Erythroblast (primary cell): ENCODE data around the gene FNDC7.

Experiments
- GATA1 ChIP-seq: IDR thresholded peaks from 2 replicates; pipeline ENCODE4 v1.6.1; 2011; ENCODE audit warnings: low read depth, mild to moderate bottlenecking, control low read depth, low read length, moderate library complexity
- POLR2A ChIP-seq: IDR thresholded peaks from 2 replicates; pipeline ENCODE4 v1.6.1; 2011; ENCODE audit warnings: mild to moderate bottlenecking, low read length

DNA sequence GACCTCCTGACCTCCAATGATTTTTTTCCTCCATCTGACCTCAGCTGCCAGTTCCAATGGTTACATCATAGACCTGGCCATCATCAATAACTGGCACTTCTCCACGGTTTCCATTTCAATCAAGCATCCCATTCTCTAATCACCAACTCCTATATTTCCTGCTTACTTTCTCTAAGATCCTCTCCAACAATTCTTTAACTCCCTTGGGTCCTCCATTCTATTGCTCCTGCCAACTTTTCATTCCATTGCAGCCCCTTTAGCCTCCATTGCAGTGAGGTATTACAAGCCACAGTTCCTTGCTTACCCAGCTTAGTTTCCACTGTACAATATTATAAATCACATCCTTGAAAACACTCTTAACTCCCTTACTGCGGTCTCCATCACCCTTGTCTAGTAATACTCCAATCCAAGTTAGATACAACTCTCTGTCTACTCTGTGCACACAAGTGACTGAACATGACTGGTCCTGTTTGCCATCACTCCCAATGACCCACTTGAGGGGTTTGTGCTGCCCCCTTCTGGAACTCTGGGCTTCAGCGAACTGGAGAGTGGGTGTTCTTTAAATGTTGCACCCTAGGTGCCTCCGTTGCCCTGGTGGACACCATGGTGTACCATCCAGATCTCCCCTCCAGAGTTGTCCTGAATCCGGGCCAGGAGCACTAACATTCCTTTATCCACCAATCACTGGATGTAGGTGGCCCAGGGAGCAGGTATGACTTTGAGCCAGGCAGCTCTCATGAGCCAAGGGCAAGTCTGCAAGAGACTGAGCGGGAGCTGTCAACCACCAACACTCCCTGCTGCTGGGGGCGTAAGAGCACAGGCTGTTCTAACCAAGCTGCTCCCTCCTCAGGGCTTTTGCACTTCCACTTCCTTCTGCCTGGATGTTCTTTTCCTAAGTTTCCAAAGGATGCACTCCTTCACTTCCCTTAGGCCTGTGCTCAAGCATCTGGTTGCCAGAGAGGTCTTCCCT, 3.7 kb upstream of the FNDC7 start:
- TF ChIP-seq POLR2A (no peak), GATA1 (no peak)
